ENCODE data around the gene SEMA4D.

The SEMA4D gene

GRCh38 chr9:89446261-89446960, 51.5 kb downstream of the SEMA4D start:
- no peak for TF ChIP-seq CTCF (conservative IDR thresholded peaks at IDR 0.05)
- no peak overlapping the region for H3K27ac ChIP-seq

GRCh38 chr9:89445801-89446251, 52.1 kb downstream of the SEMA4D start:
- no peak overlapping the region for H3K27ac ChIP-seq

GRCh38 chr9:89444925-89445765, 52.8 kb downstream of the SEMA4D start:
- no peak overlapping the region for H3K27ac ChIP-seq
- TF ChIP-seq CTCF (conservative IDR thresholded peaks at IDR 0.05) = no peak

More at GRCh38 chr9:89445801-89446251, 52.1 kb downstream of the SEMA4D start:
- no peak for TF ChIP-seq CTCF (conservative IDR thresholded peaks at IDR 0.05)

- TF ChIP-seq CTCF (conservative IDR thresholded peaks at IDR 0.05) = no peak
- no peak overlapping the region for H3K27ac ChIP-seq
These were observed 53.6 kb downstream of the SEMA4D start for GRCh38 chr9:89444274-89444673.

GRCh38 chr9:89442981-89443814, 54.7 kb downstream of the SEMA4D start:
- no peak for TF ChIP-seq CTCF (conservative IDR thresholded peaks at IDR 0.05)
- peak overlapping the region; percentile 76 for H3K27ac ChIP-seq

- TF ChIP-seq CTCF (conservative IDR thresholded peaks at IDR 0.05) = no peak
- H3K27ac ChIP-seq = peak overlapping the region; percentile 76
These were observed 55.4 kb downstream of the SEMA4D start for GRCh38 chr9:89442501-89442978.

All from VCaP (cell line).